OCI-LY3 (cell line): Measurements from ENCODE around the gene CTTN.

ENCODE experiments used
- CTCF ChIP-seq: fragments of 200-600, 300-600 bp; sonication (generic); IDR thresholded peaks from 2 replicates; pipeline ENCODE4 v1.5.1; 2014; ENCODE audit warnings: antibody characterized with exemption, low read length, low read depth
- EZH2phosphoT487 ChIP-seq: fragments of 200-600 bp; shearing (Covaris generic); IDR thresholded peaks from 2 replicates; pipeline ENCODE4 v1.6.1; 2018; ENCODE audit warnings: antibody characterized with exemption, mixed run types, low read depth

GRCh38 chr11:70473873-70474690 is 75.8 kb downstream of the CTTN start:
- TF ChIP-seq CTCF (no peak), EZH2phosphoT487 (no peak)
